Glomerular endothelial cell (primary cell): ENCODE measurements around the gene RPS25. TPM values are rescaled to one million over a fixed set of nuclear protein-coding genes. Genes with fewer than 3 reads are reported as not detected.
A peak's percentile ranks its signal among the peaks of the same experiment; 100 is the strongest.
"Not testable (repeated sequence)": the region's sequence is repeated elsewhere in the genome, so short reads cannot be mapped to it uniquely, and the experiment has no call there.

Source experiments
- DNase-seq: peaks from one replicate; pipeline ENCODE4 v3.0.0-alpha.2; 2011; ENCODE audit warnings: low read depth, low spot score; ENCODE audit errors: extremely low read depth
- total RNA-seq: library from RNA; depleted of rRNA; stranded (reverse); fragments of >200 nt; gene quantifications from 2 replicates; pipeline ENCODE4 v1.2.3, GENCODE V29; 2015

Gene RPS25
- 1,518 and 2,158 TPM in 2 replicates for total RNA-seq

DNA sequence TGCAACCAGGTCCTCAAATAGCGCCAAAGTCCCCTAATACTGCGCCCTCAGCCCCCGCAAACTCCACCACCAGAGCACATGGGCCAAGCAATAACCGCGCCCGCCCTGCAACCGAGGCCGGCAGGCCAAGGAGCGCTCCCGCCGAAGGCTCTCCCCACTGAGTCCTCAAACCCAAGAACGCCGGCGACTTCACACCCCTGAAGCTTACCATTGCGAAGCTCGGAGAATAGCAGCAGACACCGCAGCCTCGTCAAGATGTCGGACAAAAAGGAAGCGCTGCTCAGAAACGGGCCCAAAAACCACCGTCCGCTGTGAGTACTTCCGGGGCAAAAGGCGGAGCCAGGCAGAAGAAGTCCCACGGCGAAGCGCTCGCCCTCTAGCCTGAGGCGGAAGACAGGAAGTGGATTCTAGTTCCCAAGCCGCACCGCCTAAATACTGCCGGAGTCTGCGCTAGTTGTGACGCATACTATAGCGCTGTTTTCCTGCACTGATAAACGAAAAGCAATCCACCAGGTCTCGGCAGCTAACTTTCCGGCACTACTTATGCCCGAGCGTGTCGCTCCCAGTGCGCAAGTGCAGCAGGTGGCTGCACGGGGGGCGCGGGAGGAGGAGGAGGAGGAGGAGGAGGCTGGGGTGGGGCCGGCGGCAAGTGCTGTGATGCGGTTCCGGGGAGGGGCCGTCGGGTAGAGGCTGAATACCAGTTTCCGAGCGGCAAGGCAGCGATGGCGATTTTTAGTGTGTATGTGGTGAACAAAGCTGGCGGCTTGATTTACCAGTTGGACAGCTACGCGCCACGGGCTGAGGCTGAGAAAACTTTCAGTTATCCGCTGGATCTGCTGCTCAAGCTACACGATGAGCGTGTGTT lies at the start of gene RPS25, which contains the start of gene TRAPPC4:
TSS of gene RPS25 (minus strand) at position 270 of the 865 bp plus-strand sequence. CDS start at position 211, 59 bp downstream.
TSS of gene TRAPPC4 (plus strand) at position 693 of the 865 bp plus-strand sequence. CDS start at position 723, 30 bp downstream.
- DNase-seq = peak; percentile 82

DNA sequence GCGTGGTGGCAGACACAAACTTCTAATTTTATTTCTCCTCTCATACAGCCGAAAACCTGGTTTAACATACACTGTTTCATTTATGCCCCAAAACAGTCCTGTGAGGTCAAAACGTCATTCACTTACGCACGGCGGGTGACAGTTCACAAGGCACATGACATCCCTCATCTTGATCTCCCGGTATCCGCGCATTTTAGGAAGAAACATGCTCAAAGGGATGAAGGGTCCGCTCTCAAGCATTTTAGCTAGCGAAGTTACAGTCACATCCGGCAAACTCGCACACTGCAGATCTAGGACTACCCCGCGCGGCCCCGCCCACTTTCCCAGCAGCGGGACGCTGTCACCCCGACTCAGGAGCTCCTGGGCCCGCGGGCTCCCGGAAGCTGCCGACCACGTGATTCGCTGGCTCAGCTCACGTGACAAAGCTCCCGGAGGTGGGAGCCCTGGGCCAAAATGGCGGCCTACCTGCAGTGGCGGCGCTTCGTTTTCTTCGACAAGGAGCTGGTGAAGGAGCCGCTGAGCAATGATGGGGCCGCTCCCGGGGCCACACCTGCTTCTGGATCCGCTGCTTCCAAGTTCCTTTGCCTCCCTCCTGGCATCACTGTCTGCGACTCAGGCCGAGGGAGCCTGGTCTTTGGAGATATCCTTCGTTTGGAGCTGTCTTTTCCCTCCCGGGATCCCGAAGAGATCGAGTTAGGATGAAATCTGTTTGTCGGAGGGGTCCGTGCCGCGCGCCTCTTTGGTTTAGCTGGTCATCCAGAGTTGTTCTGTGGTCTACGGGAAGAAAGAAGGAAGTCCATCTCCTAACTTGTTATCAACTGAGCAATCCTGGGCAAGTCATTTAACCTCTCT lies 49.5 kb upstream of the RPS25 start, which contains the start of gene VPS11:
TSS of gene VPS11 (plus strand) at position 448 of the 852 bp plus-strand sequence. CDS start at position 454, 6 bp downstream.
- DNase-seq = peak; percentile 71

DNA sequence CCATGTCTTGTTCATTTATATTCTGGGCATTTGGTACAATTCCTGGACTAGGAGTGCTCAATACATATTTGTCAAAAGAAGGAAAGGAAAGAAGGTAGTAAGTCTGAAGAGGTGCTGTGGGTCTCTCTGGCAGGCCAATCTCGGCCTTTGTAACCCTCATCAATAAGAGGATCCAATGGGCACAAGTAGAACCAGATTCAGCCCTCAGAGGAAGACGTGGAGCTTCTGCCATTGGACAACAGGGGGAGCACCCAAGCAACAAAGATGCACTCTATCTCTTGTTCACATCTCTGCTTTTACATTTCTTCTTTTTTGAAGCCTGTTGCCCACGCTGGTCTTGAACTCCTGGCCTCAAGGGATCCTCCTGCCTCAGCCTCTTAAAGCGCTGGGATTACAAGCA lies 47.2 kb upstream of the RPS25 start:
- DNase-seq = no peak

DNA sequence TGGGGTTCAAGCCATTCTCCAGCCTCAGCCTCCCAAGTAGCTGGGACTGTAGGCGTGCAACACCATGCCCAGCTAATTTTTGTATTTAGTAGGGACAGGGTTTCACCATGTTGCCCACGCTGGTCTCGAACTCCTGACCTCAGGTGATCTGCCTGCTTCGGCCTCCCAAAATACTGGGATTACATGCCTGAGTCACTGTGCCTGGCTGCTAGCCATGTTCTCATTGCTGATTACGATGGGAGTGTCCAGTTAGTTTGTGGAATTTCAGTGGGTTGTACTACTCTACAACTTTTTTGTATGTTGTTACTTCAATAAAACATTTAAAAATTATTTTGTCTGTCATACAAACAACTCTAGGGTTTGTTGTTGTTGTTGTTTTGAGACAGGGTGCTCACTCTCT lies 44.6 kb upstream of the RPS25 start:
- no peak for DNase-seq

DNA sequence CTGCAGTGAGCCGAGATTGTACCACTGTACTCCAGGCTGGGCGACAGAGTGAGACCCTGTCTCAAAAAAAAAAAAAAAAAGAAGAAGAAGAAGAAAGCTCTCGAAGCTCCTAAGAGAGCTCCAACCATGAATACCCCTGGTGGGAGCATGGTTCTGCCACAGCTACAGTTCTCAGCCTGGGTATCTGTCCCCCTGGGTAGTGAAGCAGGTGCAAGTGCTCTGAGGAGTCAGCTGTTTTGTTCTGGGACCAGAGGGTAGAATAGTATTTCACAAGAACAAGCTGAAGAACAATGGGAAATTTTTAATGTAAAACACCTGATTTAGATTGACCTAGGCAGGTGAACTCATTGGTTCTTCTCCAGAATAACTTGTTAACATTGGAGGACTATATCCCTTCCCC lies 43.1 kb upstream of the RPS25 start:
- no peak for DNase-seq

DNA sequence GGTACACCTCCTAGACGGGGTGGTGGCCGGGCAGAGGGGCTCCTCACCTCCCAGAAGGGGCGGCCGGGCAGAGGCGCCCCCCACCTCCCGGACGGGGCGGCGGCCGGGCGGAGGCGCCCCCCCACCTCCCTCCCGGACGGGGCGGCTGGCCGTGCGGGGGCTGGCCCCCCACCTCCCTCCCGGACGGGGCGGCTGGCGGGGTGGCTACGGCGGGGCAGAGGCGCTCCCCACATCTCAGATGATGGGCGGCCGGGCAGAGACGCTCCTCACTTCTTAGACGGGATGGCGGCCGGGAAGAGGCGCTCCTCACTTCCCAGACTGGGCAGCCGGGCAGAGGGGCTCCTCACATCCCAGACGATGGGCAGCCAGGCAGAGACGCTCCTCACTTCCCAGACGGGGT lies 41.0 kb upstream of the RPS25 start:
- DNase-seq = not testable (repeated sequence)

DNA sequence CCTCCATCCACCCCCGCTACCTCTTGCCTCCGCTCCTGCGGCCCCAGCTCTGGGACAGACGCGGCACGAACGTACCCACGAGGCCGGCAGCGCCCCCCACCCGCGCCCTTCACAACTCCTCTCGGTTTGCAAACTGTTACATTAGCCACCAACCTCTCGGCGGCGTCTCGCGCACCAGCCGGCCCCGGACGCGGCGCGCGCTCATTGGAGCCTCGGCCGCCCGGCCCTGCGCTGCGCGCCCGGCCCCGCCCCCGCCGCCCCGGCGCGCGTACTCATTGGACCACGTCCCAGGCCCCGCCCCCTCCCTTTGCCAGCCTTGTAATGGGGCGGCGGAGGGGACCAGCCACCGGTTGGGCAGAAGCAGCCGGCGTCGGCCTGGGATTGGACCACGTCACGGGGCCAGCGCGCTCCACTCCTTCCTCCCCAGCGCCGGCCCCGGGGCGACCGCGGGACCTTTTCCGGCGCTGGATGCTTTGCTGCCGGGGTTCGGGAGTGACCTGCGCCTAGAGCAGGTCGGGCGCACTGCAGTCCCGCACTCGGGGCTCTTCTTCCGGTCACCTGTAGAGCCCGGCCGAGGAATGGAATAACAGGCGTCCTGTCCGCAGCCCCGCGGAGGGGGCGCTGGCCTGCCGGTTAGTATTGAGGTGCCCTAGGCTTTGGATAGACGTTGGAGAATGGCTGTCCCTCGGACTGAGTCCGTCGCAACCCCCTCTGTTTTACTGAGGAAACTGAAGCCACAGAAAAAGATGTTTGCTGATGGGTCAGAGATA lies 39.0 kb upstream of the RPS25 start, which contains the start of gene HYOU1:
TSS of gene HYOU1 (minus strand) at position 206 of the 770 bp plus-strand sequence. CDS start 1,045 bp downstream, outside the sequence.
- DNase-seq = no peak

DNA sequence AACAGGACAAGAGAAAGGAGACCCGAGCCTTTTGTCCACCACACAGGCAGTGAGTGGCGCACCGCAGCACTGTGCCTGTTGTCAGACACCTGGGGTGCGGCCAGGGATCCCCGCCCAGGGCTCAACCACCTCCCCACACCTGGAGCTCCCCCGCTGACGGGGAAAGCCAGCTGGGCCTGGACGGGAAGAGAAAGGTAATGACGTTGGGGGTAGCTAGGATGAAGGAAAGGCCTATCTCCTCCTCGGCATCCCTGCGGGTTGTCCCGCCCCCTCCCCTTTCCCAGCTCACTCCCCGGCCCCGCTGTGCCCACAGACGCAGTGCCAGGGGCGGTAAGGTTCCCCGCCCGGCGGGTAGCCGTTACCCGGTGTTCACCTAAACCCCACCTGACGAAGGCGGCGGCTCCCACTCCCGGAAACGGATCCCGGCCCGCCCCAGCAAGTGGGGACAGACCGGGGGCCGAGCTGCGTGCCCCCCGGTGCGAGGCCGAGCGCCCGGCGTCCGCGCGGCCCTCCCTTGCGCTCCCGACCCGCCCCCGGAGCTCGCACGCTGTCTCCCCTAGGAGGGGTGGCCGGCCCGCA lies 38.4 kb upstream of the RPS25 start:
- DNase-seq = no peak

DNA sequence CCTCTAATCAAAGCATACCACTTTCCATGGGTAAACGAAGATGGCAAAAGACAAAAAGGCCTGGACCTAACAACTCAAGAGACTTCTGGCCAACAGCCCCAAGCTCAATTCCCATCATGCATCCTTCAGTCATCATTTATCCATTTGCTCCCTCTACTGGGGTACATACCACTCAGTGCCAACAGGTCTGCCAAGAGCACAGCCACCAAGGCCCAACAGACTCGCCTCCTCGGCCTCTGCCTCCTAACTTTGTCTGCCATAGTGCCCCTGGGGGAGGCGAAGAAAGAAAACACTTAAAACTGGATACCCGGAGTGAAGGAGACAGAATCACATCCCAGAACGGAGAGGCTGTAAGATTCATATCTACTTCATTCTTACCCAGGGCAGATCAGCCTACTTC lies 37.8 kb upstream of the RPS25 start:
- DNase-seq = no peak

DNA sequence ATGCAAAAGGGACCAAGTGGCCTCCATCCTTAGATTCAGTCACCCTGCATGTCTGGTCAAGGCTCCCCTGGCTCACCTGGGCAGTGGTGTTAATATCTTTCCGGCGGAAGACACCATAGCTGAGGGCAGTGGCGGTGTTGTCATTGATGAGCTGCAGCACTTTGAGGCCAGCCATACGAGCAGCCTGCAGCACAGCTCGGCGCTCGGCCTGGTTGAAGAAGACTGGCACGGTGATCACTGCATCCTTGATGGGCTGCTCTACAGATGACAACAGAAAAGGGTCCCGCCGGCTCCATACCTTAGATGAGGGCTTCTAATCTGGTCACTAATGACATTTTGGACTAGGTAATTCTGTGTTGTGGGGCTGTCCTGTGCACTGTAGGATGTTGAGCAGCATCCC lies 36.3 kb upstream of the RPS25 start:
- no peak for DNase-seq

DNA sequence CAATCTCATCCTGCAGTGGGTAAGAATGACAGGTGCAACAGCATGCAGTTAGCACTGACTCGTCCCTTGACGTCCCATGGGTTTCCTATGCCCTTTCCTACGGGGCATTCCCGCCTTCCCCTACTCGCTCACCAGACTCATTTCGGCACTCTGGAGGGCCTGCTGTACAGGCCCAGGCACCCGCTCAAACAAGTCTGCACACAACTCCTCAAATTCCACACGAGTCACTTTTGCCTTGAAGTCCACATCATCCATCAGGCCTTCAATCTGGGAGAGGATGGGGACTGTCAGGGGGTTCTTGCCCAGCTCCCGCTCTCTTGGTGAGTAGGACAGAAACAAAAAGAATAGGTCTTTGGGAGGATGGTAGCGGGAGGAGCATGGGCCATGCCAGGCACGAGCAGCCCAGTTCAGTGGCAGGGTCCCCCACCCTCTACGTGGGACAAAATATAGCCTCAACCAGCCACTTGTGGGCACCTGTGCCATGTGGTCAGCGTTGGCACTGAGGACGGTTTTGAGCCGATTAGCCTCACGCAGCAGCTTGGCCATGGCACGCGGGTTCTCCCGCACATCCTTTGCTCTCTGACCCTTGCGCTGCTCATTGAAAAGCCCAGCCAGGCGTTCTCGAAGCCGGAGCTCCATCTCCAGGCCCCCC lies 34.1 kb upstream of the RPS25 start:
- no peak for DNase-seq

DNA sequence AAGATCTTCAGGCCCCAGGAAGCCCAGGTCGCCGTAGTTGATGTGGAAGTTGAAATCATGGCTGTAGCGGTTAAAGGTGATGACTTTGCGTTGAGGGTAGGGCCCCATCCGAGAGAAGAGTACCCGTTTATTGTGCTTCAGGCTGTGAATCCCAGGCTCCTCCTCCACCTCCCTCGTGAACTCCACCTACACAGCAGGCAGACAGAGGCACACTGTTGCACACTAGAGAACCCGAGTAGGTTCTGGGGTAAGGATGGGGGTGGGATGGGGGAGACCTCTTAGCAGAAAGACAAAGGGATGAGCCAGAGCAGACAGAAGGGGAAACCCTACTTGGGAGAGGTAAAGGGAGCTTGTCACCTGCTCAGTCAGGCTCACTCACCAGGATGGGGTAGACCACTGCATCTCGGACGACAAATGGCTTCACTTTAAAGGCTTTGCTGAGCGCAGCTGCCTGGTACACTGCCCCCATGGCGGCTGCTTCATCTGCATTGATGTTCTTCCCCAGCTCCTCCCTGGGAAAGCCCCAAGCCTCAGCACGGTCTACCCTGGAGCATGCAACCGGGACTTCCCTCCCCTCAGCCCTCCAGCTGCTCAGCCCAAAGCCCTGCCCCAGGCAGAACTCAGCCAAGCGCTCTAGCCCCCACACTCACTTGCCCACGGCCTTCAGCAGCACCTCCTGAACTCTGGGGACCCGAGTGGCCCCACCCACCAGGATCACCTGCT lies 33.5 kb upstream of the RPS25 start:
- no peak for DNase-seq

DNA sequence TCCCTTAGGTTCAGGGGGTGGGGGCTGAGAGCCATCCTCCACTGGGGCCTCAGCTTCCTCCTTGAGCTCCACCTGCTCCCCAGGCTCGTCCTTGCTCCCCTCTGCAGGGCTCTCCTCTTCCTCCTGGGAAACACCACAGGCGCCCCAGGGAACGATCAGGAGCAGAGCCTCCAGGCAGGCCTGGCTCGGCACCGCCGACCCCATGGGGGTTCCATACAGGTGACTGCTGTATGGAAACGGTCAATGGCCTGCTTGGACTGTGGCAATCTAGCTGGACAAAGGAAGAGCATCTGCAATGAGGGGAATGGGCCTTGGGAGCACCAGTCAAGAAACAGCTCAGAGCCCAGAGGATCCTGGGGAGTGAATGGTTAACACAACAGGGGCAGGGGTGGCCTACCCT lies 30.9 kb upstream of the RPS25 start:
- no peak for DNase-seq

DNA sequence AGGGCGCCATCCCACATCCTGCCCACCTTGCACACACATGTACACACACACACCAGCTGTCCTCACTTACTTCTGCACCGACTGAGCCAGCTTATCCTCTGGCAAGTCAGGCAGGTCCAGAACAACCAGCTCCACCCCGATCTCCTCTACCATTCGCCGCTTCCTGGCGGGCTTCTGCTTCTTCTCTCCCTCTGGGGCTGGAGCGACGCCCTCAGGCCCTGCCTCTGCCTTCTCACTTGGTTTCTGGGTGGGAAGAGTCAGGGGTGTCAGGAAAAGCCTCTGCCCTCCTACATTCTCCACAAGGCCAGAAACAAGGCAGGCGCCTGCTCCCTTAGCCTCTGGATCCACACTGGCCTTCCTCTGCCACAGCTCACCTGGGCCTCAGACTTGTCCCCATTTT lies 30.5 kb upstream of the RPS25 start:
- DNase-seq = no peak

DNA sequence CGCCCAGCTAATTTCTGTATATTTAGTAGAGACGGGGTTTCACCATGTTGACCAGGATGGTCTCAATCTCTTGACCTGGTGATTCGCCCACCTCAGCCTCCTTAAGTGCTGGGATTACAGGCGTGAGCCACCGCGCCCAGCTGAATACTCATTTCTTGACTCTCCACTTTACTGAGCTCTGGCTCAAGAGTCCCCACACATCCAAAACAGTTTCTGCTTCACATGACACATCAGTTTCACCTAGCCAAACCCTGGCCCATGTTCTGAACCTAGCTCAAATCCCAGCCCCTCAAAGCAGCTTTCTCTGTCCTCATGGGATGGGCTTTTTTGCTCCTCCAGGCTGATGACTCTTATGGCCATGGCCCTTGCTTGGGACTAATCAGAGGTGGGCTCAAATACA lies 29.1 kb upstream of the RPS25 start:
- DNase-seq = no peak

DNA sequence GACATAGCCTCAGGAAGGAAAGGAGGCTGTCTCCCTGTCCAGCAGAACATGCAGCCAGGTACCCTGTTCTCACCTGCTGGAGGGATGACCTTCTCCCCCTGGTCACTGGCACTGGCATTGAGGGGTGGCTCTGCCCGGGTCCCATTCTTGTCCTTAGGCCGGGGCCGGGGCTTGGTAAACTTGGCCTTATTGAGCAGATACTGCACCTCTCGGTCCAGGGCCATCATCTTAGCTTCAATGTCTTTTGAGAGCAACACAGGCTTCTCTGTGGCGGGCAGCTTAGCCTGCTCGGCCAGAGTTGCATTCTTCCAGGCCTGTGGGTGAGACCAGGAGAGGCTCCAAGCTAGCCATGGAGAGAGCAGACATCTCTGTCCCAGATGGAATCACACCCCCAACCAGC lies 28.3 kb upstream of the RPS25 start:
- no peak for DNase-seq

DNA sequence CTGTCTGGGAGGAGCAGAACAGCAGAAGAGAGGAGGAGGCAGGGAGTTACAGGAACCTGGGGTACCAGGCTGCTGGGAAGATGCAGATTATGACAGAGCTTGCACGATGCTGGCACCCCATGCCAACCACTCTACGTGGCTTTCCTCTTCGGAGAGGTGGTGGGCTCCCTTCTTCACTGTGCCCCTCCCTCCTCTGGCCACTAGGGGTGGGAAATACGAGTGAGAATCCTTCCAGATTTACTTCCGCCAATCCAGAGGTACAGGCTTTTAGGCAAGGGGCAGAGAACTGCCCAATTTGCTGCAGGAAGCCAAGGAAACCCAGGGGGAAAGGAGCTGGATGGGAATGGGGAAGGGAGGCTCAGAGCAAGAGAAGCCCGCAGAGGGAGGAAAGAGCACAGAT lies 26.6 kb upstream of the RPS25 start:
- no peak for DNase-seq

DNA sequence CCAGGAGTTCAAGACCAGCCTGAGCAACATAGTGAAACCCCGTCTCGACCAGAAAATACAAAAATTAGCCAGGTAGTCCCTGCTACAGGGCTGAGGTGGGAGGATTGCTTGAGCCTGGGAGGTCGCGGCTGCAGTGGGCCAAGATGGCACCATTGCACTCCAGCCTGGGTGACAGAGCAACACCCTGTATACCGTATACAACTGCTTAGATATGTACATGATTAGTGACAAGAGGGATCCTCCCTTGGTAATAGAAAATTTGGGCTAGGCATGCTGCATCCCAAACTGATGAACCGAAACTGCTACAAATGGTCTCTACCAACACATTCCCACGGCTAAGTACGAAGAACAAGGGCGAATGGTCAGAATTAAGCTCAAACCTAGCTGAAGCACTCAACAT lies 24.8 kb upstream of the RPS25 start:
- no peak for DNase-seq
